Endodermal cell (in vitro differentiated cells): ENCODE data around the gene SLC17A9. TPM values are rescaled to one million over a fixed set of nuclear protein-coding genes. Genes with fewer than 3 reads are reported as not detected.

Experiments
- DNase-seq: peaks from one replicate; pipeline ENCODE4 v3.0.0-alpha.2; 2017
- H3K27ac ChIP-seq: 2 replicates; pipeline ENCODE4 v1.5.1; 2013; ENCODE audit warnings: mild to moderate bottlenecking, low read depth, low read length, moderate library complexity
- H3K27me3 ChIP-seq: 2 replicates; pipeline ENCODE4 v1.6.1; 2013; ENCODE audit warnings: mild to moderate bottlenecking, low read length, moderate library complexity; ENCODE audit not compliant: insufficient read depth, control insufficient read depth, poor library complexity, severe bottlenecking
- H3K36me3 ChIP-seq: 2 replicates; pipeline ENCODE4 v1.7.0; 2013; ENCODE audit warnings: mild to moderate bottlenecking, low read length, moderate library complexity; ENCODE audit not compliant: control insufficient read depth, insufficient read depth
- H3K4me1 ChIP-seq: one replicate; pipeline ENCODE4 v1.7.0; 2013; ENCODE audit warnings: low read length; ENCODE audit not compliant: control insufficient read depth, insufficient read depth
- H3K4me3 ChIP-seq: 2 replicates; pipeline ENCODE4 v1.5.1; 2013; ENCODE audit warnings: mild to moderate bottlenecking, low read length, moderate library complexity
- H3K9ac ChIP-seq: 2 replicates; pipeline ENCODE4 v1.6.1; 2013; ENCODE audit warnings: mild to moderate bottlenecking, low read length, moderate library complexity; ENCODE audit not compliant: poor library complexity, severe bottlenecking; ENCODE audit errors: extremely low read depth
- H3K9me3 ChIP-seq: 2 replicates; pipeline ENCODE4 v1.6.1; 2013; ENCODE audit warnings: mild to moderate bottlenecking, low read length, moderate library complexity; ENCODE audit not compliant: control insufficient read depth
- H3K27ac Mint-ChIP-seq: 2 replicates; pipeline ENCODE4 v1.8.0; 2020; ENCODE audit warnings: mixed read lengths
- H3K27me3 Mint-ChIP-seq: 2 replicates; pipeline ENCODE4 v1.8.0; 2021; ENCODE audit warnings: mild to moderate bottlenecking, mixed read lengths; ENCODE audit not compliant: insufficient read depth
- H3K36me3 Mint-ChIP-seq: 2 replicates; pipeline ENCODE4 v1.8.0; 2020; ENCODE audit warnings: low read depth, mixed read lengths
- H3K4me1 Mint-ChIP-seq: 2 replicates; pipeline ENCODE4 v1.8.0; 2020; ENCODE audit warnings: mixed read lengths
- H3K4me3 Mint-ChIP-seq: 2 replicates; pipeline ENCODE4 v1.8.0; 2020; ENCODE audit warnings: mild to moderate bottlenecking, moderate library complexity, mixed read lengths
- H3K9me3 Mint-ChIP-seq: 2 replicates; pipeline ENCODE4 v1.8.0; 2020; ENCODE audit warnings: mild to moderate bottlenecking, mixed read lengths
- WGBS, 2 experiments: methylation state at CpG; one replicate each; pipeline versions ENCODE4 v1.1.5 to v1.1.7; 2013; ENCODE audit warnings: missing lambda C conversion rate in 2 of 2, mixed read lengths in 1 of 2; ENCODE audit not compliant: insufficient coverage in 1 of 2, insufficient read length in 1 of 2; 5-methylcytosine and 5-hydroxymethylcytosine counted together
- total RNA-seq, 2 donors: library from RNA; stranded (reverse); fragmentation: NEBNext Ultra II Directional in 1 of 2; extraction: Animal tissue kit (Norgen Biotek cat#: 25700) in 1 of 2; gene quantifications; 2 replicates in 1 of 2; 3 replicates in 1 of 2; pipeline ENCODE4 v1.2.1, GENCODE V29; 2021
- TF ChIP-seq, protein P1 (sequence below): fragments of 200-600 bp; sonication (generic); conservative IDR thresholded peaks from 2 replicates; pipeline ENCODE4 v1.5.0; 2021; ENCODE audit warnings: antibody characterized with exemption, mild to moderate bottlenecking

SLC17A9 gene
- total RNA-seq, 2 donors from 2014 or later: 8.9 to 10.2 TPM

DNA sequence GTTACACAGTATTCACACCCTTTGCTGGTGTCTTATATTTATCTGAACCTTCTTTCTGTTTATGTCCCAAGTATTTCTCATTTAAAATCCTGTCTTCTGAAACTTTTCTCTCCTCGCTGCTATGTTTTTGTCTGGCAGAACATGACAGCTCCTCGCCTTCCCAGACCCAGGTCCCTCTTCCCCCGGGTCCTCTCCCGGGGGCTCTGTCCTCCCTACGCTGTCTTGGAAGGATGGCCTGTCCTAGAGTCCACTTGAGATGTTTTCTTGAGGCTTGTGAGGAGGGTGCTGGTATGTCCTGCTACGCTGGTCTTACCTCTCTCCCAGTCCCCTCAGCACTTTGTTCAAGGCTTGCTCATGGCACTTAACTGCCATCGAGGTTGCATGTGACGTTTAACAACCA lies 8.3 kb upstream of the SLC17A9 start:
- no peak overlapping the region for H3K27ac Mint-ChIP-seq
- no peak overlapping the region for H3K4me3 Mint-ChIP-seq
- peaks cover 10% of the 10 kb centered on the region for H3K9me3 ChIP-seq
- H3K27me3 ChIP-seq: no peaks in the 10 kb centered on the region
- peaks cover 7% of the 10 kb centered on the region for H3K4me1 Mint-ChIP-seq
- TF ChIP-seq, protein P1, sequence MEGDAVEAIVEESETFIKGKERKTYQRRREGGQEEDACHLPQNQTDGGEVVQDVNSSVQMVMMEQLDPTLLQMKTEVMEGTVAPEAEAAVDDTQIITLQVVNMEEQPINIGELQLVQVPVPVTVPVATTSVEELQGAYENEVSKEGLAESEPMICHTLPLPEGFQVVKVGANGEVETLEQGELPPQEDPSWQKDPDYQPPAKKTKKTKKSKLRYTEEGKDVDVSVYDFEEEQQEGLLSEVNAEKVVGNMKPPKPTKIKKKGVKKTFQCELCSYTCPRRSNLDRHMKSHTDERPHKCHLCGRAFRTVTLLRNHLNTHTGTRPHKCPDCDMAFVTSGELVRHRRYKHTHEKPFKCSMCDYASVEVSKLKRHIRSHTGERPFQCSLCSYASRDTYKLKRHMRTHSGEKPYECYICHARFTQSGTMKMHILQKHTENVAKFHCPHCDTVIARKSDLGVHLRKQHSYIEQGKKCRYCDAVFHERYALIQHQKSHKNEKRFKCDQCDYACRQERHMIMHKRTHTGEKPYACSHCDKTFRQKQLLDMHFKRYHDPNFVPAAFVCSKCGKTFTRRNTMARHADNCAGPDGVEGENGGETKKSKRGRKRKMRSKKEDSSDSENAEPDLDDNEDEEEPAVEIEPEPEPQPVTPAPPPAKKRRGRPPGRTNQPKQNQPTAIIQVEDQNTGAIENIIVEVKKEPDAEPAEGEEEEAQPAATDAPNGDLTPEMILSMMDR: no peak
- peaks cover 85% of the 10 kb centered on the region for H3K36me3 ChIP-seq
- 94 to 98% methylated on average over 6 to 8 of the region's 8 CpGs for WGBS, 2 experiments
- H3K4me1 ChIP-seq: no peaks in the 10 kb centered on the region
- no peak for DNase-seq
- H3K9ac ChIP-seq: no peak overlapping the region
- H3K27ac ChIP-seq: no peak overlapping the region
- no peak overlapping the region for H3K4me3 ChIP-seq
- H3K9me3 Mint-ChIP-seq: no peaks in the 10 kb centered on the region
- H3K27me3 Mint-ChIP-seq: no peaks in the 10 kb centered on the region
- H3K36me3 Mint-ChIP-seq: peaks cover 77% of the 10 kb centered on the region

- TF ChIP-seq, protein P1: no peak
- no peak overlapping the region for H3K4me3 Mint-ChIP-seq
- H3K27ac ChIP-seq: no peak overlapping the region
- peaks cover 82% of the 10 kb centered on the region for H3K36me3 Mint-ChIP-seq
- no peaks in the 10 kb centered on the region for H3K27me3 ChIP-seq
- peaks cover 2% of the 10 kb centered on the region for H3K4me1 Mint-ChIP-seq
- no peak overlapping the region for H3K27ac Mint-ChIP-seq
- peaks cover 11% of the 10 kb centered on the region for H3K9me3 ChIP-seq
- H3K36me3 ChIP-seq: peaks cover 90% of the 10 kb centered on the region
- H3K9me3 Mint-ChIP-seq: no peaks in the 10 kb centered on the region
- no peak overlapping the region for H3K4me3 ChIP-seq
- no peaks in the 10 kb centered on the region for H3K4me1 ChIP-seq
- no peaks in the 10 kb centered on the region for H3K27me3 Mint-ChIP-seq
- no peak for DNase-seq
- H3K9ac ChIP-seq: no peak overlapping the region
- WGBS, 2 experiments: 94 to 97% methylated on average over 7 to 10 of the region's 10 CpGs
Measured at GRCh38 chr20:62944746-62945145, 7.8 kb upstream of the SLC17A9 start.

DNA sequence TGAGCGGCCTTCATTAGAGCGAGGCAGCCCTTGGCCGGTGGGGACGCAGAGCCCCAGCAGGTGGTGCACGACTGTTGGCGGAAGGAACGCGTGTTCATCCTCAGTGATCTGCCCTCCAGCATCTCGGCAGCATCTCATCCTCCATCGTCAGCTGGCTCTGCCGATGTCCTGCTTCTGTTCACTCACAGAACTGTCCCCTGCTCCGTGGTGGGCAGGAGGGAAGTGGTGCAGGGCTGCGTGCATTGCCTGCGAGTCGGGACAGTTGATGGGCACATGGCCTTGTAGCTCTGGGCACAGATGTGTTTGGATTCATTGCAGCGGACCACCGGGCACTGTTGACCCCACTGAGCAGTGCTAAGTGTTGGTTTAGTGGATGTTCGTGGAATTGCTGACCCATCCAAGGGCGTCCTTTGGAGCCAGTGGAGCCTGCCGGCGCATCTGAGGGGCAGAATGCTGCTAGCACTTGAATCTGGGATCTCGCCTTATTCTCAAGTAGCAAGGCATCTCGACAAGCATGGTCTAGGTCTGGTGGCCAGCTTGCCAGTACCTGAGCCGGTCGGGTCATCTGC lies 6.7 kb upstream of the SLC17A9 start:
- H3K27ac Mint-ChIP-seq: no peak overlapping the region
- no peaks in the 10 kb centered on the region for H3K4me1 Mint-ChIP-seq
- no peak overlapping the region for H3K9ac ChIP-seq
- H3K27ac ChIP-seq: no peak overlapping the region
- no peak for DNase-seq
- peaks cover 11% of the 10 kb centered on the region for H3K9me3 ChIP-seq
- H3K4me1 ChIP-seq: no peaks in the 10 kb centered on the region
- no peaks in the 10 kb centered on the region for H3K27me3 ChIP-seq
- no peaks in the 10 kb centered on the region for H3K9me3 Mint-ChIP-seq
- 94 to 95% methylated on average over 24 to 25 of the region's 25 CpGs for WGBS, 2 experiments
- H3K4me3 ChIP-seq: no peak overlapping the region
- no peak overlapping the region for H3K4me3 Mint-ChIP-seq
- TF ChIP-seq, protein P1: no peak
- H3K36me3 ChIP-seq: peaks cover 96% of the 10 kb centered on the region
- peaks cover 91% of the 10 kb centered on the region for H3K36me3 Mint-ChIP-seq
- no peaks in the 10 kb centered on the region for H3K27me3 Mint-ChIP-seq
